Right lobe of liver (tissue), 4 donors: ENCODE data around the gene RNASET2.

Source experiments
- CTCF ChIP-seq, 4 donors: fragments of 200-600 bp in 3 of 4; fragments of 450-650 bp in 1 of 4; IDR thresholded peaks; one replicate each; pipeline versions ENCODE4 v1.5.1 to v1.8.0; 2016 to 2022; ENCODE audit warnings: antibody characterized with exemption in 4 of 4, mild to moderate bottlenecking in 2 of 4
- POLR2A ChIP-seq: fragments of 450-650 bp; IDR thresholded peaks from one replicate; pipeline ENCODE4 v1.6.1; 2017; ENCODE audit warnings: antibody characterized with exemption, mild to moderate bottlenecking
- donor health status: DM: no; HTN: no; CAD: no.
- donor health status: DM: no; HTN: no; CAD: no.
- donor health status: DM: no; HTN: yes; CAD: no.

- TF ChIP-seq CTCF (IDR thresholded peaks at IDR 0.05) (no peak), POLR2A (no peak)
These were observed 24.4 kb upstream of the RNASET2 start for GRCh38 chr6:166980738-166981137.
